ENCODE data around the gene LRRC8E. TPM values are rescaled to one million over a fixed set of nuclear protein-coding genes. Genes with fewer than 3 reads are reported as not detected.

Gene LRRC8E
- total RNA-seq, 4 donors from 2014 or later, result 0.79 to 6.5 (median 3.0) TPM

DNA sequence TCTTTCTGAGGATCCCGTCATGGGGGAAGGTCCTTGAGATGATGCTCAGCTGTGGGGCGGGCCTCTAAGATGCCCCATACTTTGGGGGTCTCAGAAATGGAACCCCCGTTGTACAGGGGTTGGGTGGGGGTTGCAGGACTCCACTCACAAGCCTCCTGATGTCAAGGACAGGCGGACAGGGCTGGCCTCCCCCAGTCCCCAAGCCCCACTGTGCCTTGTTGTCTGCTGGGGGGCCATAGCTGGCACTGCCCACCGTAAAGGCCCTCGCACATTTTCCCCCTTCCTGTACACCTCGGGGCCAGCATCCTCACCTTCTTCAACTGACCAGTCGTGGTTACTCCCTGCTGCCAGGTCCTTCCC lies 34.5 kb downstream of the LRRC8E start:
- TF ChIP-seq, protein P1, sequence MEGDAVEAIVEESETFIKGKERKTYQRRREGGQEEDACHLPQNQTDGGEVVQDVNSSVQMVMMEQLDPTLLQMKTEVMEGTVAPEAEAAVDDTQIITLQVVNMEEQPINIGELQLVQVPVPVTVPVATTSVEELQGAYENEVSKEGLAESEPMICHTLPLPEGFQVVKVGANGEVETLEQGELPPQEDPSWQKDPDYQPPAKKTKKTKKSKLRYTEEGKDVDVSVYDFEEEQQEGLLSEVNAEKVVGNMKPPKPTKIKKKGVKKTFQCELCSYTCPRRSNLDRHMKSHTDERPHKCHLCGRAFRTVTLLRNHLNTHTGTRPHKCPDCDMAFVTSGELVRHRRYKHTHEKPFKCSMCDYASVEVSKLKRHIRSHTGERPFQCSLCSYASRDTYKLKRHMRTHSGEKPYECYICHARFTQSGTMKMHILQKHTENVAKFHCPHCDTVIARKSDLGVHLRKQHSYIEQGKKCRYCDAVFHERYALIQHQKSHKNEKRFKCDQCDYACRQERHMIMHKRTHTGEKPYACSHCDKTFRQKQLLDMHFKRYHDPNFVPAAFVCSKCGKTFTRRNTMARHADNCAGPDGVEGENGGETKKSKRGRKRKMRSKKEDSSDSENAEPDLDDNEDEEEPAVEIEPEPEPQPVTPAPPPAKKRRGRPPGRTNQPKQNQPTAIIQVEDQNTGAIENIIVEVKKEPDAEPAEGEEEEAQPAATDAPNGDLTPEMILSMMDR (IDR thresholded peaks at IDR 0.05), result no peak
- no peak for DNase-seq (ENCODE audit: low spot score)
- no peak for ATAC-seq (ENCODE audit: low FRiP score)

DNA sequence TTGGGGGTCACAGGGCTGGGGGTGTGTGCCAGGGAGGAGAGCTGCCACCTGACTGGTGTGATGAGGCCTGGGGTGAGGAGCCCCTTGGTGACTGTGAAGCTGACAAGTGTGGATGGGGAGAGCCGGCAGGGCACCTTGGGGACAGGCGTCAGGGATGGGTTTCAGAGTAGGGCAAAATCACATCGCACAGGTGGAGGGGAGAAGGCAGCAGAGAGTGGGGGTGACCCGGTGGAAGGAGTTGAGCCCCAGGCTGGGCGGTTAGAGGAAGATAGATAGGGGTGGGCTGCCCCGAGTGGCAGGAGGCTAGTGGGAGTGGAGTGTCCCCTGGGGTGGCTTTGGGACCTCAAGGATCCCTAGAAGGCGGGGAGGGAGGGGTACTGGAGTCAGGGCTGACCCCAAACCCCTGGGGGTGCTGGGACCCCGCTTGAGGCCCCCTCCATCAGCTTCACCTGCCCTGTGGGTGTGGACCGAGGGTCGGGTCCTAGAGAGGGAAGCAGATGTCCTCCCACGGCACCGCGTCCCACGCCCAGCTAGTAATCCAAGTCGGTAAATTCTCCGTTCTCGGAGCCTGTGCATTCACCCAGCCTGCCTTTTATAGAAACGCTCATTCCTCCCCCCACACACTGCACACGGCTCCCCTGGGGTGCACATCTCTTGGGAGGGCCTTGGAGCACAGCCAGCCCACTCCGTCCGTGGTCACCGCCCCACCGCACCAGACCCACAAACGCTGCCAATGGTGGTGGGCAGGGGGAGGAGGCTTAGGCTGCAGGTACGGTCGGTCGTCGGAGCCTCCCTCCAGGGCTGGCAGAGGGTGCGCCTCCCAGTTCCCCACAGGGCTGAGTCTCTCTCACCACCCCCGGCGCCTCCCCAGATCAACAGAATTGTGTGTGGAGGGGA lies 35.2 kb downstream of the LRRC8E start:
- TF ChIP-seq, protein P1 (IDR thresholded peaks at IDR 0.05), result no peak

DNA sequence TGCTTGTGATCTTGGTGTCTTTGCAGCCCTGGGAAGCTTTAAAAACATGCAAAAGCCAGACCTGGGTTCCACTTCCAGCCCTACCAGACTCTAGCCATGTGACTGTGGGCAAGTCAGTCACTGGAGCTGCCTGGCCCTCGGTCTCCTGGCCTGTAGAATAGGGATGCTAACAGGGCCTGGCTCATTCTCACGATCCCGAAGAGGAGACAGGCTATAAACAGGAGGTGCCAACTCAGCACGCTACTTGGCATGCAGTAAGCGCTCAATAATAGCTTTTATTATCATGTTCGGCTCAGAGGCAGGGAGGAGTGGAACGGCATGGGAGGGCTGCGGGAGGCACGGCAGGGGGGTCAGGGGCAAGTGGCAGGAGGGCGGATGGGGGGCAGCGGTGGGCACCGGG lies 35.9 kb downstream of the LRRC8E start:
- TF ChIP-seq, protein P1 (IDR thresholded peaks at IDR 0.05), result no peak
- DNase-seq (ENCODE audit: low spot score) (no peak), ATAC-seq (ENCODE audit: low FRiP score) (no peak)

More for the DNA sequence above, 35.2 kb downstream of the LRRC8E start:
- no peak for ATAC-seq (ENCODE audit: low FRiP score)
- no peak for DNase-seq (ENCODE audit: low spot score)

DNA sequence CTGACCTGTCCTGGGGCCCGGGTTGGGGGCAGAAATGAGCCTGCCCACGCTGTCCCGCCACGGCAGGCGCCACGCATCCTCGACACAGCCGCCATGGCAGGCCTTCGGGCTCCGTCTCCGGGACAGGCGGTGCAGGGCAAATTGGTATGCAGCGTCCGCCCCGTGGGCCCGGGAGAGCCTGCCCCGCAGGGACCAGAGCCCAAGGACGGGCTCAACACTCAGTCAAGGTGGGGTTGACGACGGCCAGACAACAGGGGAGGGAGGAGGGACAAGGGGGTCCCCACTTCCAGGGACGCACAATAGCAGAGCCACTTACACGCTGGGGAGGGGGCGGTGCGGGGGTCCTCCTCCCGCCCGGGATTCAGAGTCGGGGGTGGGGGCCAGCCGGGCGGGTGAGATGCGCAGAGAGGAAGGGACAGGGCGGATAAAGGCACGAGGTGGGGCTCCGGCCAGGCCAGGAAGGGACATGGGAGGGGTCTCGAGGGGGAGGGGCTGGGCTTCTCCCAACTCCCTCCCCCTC lies 36.4 kb downstream of the LRRC8E start:
- TF ChIP-seq, protein P1 (IDR thresholded peaks at IDR 0.05), result no peak
- DNase-seq (ENCODE audit: low spot score) (no peak), ATAC-seq (ENCODE audit: low FRiP score) (no peak)

GRCh38 chr19:7925171-7925851 lies 37.0 kb downstream of the LRRC8E start:
- TF ChIP-seq, protein P1 (IDR thresholded peaks at IDR 0.05), result peak in 2 of 3 donors; percentile 13 to 53
- DNase-seq (ENCODE audit: low spot score) (peak; percentile 82), ATAC-seq (ENCODE audit: low FRiP score) (no peak)

DNA sequence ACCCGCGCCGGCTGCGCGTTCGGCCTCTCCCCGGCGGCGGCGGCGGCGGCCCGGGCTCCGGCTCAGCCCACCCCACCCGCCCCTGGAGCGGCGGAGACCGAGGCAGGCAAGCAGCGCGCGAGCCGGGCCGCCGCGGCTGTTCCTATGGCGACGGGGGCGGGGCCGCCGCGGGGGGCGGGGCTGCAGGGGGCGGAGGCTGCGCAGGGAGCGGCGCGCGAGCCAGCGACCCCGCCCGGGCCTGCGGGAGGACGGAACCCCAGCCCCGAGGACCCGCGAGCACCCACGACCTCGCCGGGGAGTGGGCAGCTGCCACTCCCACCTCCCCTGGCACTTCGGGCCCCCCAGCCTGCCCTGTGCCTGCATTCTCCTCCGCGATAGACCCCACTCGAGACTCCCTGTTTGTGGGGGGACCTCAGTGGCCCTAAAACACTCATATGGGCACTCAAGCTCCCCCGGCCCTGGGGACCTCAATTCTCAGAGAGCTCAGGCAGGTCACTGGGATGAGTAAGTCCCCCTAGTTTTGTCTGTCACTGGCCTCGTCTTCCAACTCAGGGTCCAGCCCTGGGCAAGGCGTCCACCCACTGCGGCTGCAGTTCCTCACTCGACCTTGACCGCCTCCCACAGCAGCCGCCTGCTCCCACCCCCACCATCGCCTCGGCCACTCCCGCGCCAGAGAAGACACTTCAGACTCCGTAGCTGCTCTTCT lies 37.9 kb downstream of the LRRC8E start, which contains the start of gene CTXN1:
Gene CTXN1 (minus strand): TSS at position 115 of the 706 bp plus-strand sequence. CDS start 597 bp downstream, outside the sequence.
- TF ChIP-seq, protein P1 (IDR thresholded peaks at IDR 0.05), result no peak
- ATAC-seq (ENCODE audit: low FRiP score) (peak; percentile 21), DNase-seq (ENCODE audit: low spot score) (peak; percentile 61)
